T47D (cell line): ENCODE data around the gene SERTAD3.
"Not testable (repeated sequence)": the region's sequence is repeated elsewhere in the genome, so short reads cannot be mapped to it uniquely, and the experiment has no call there.

Experiments
- DNase-seq, 2 experiments: peaks; one replicate each; pipeline versions ENCODE4 v3.0.0 to v3.0.0-alpha.2; 2011 to 2012; ENCODE audit warnings: low read depth in 1 of 2, low spot score in 1 of 2
- JUND ChIP-seq: IDR thresholded peaks from 2 replicates; pipeline ENCODE4 v1.6.1; 2012; ENCODE audit warnings: low read depth
- in situ Hi-C: cut with HindIII; loops from 2 replicates; pipeline ENCODE4 v1.10.0; 2016; ENCODE audit warnings: low sequenced_read_pairs, low pct_unique_long_range_greater_than_20kb

Gene SERTAD3

GRCh38 chr19:40444000-40444824, at the start of gene SERTAD3:
SERTAD3 (minus strand) TSS chr19:40444335; CDS start chr19:40442080, 2,255 bp downstream.
- no peak for TF ChIP-seq JUND
- DNase-seq, result peak; percentile 73 to 95
- in situ Hi-C loops, result no loop called here

- DNase-seq, result no peak
- in situ Hi-C loops, result no loop called here
- no peak for TF ChIP-seq JUND
Observed at GRCh38 chr19:40493778-40494177, 49.6 kb upstream of the SERTAD3 start.

GRCh38 chr19:40492274-40492673, 48.1 kb upstream of the SERTAD3 start:
- no peak for DNase-seq
- TF ChIP-seq JUND, result no peak
- in situ Hi-C loops, result no loop called here

GRCh38 chr19:40489882-40490230, 45.7 kb upstream of the SERTAD3 start:
- no peak for DNase-seq
- no peak for TF ChIP-seq JUND
- in situ Hi-C loops, result no loop called here

GRCh38 chr19:40486017-40486416, 41.9 kb upstream of the SERTAD3 start:
- no peak for DNase-seq
- no peak for TF ChIP-seq JUND
- in situ Hi-C loops, result no loop called here

- DNase-seq, in situ Hi-C loops: not testable (repeated sequence)
Observed at GRCh38 chr19:40475878-40476644, 31.9 kb upstream of the SERTAD3 start.

GRCh38 chr19:40474737-40475136, 30.6 kb upstream of the SERTAD3 start:
- in situ Hi-C loops, result no loop called here
- TF ChIP-seq JUND, result no peak
- DNase-seq, result no peak

GRCh38 chr19:40472516-40472915, 28.4 kb upstream of the SERTAD3 start:
- in situ Hi-C loops, result no loop called here
- TF ChIP-seq JUND, result no peak
- DNase-seq, result no peak

GRCh38 chr19:40471111-40471510, 27.0 kb upstream of the SERTAD3 start:
- TF ChIP-seq JUND, result no peak
- in situ Hi-C loops, result no loop called here
- no peak for DNase-seq

GRCh38 chr19:40469011-40469410, 24.9 kb upstream of the SERTAD3 start:
- DNase-seq, result no peak
- in situ Hi-C loops, result no loop called here
- TF ChIP-seq JUND, result no peak

- in situ Hi-C loops, result no loop called here
- DNase-seq, result no peak
- no peak for TF ChIP-seq JUND
Observed at GRCh38 chr19:40466985-40467734, 23.0 kb upstream of the SERTAD3 start, which contains the start of gene SPTBN4. SPTBN4 (plus strand) TSS chr19:40467001; CDS start chr19:40472622, 5,621 bp downstream.

GRCh38 chr19:40466219-40466984, 22.3 kb upstream of the SERTAD3 start:
- in situ Hi-C loops, result no loop called here
- no peak for DNase-seq
- no peak for TF ChIP-seq JUND
